Esophagus muscularis mucosa (tissue), 4 donors: ENCODE data around the gene PLEKHM1. TPM values are rescaled to one million over a fixed set of nuclear protein-coding genes. Genes with fewer than 3 reads are reported as not detected.

ENCODE experiments used
- DNase-seq: peaks from one replicate; pipeline ENCODE4 v3.0.0-alpha.2; 2017; ENCODE audit errors: extremely low spot score
- H3K27ac ChIP-seq, 4 donors: fragments of 200-600 bp; sonication (generic); replicated peaks in 1 of 4; 1 replicate in 3 of 4; 2 replicates in 1 of 4; pipeline ENCODE4 v1.5.1; 2016 to 2019; ENCODE audit warnings: mild to moderate bottlenecking in 1 of 4
- H3K27me3 ChIP-seq, 4 donors: fragments of 200-600 bp; sonication (generic); one replicate each; pipeline versions ENCODE4 v1.5.1 to v1.6.0; 2016 to 2019
- H3K36me3 ChIP-seq, 4 donors: fragments of 200-600 bp; sonication (generic); one replicate each; pipeline ENCODE4 v1.5.1; 2016 to 2019
- H3K4me1 ChIP-seq, 4 donors: fragments of 200-600 bp; sonication (generic); one replicate each; pipeline ENCODE4 v1.5.1; 2016 to 2019
- H3K4me3 ChIP-seq, 4 donors: fragments of 200-600 bp; sonication (generic); 1 replicate in 2 of 4; 2 replicates in 2 of 4; pipeline ENCODE4 v1.5.1; 2016 to 2019; ENCODE audit warnings: mild to moderate bottlenecking in 4 of 4, moderate library complexity in 1 of 4
- H3K9me3 ChIP-seq, 4 donors: fragments of 200-600 bp; sonication (generic); 1 replicate in 3 of 4; 2 replicates in 1 of 4; pipeline ENCODE4 v1.5.1; 2016 to 2019
- EP300 ChIP-seq: sonication (generic); formaldehyde crosslinking; IDR thresholded peaks from one replicate; pipeline ENCODE4 v1.6.1; 2017; ENCODE audit warnings: antibody characterized with exemption
- POLR2A ChIP-seq: fragments of 450-650 bp; IDR thresholded peaks from one replicate; pipeline ENCODE4 v1.6.1; 2017; ENCODE audit warnings: antibody characterized with exemption, moderate library complexity, mild to moderate bottlenecking, low read depth
- POLR2AphosphoS5 ChIP-seq, 2 donors: sonication (generic); formaldehyde crosslinking; IDR thresholded peaks; one replicate each; pipeline ENCODE4 v1.6.1; 2017; ENCODE audit warnings: antibody characterized with exemption in 2 of 2
- WGBS: methylation state at CpG from one replicate; pipeline ENCODE4 v1.1.5; 2018; 5-methylcytosine and 5-hydroxymethylcytosine counted together
- intact Hi-C: fragments of 100-400 bp; cut with DNase I; formaldehyde crosslinking; loops from one replicate; pipeline ENCODE4 v1.15.1; 2023
- total RNA-seq, 4 donors: library from RNA; depleted of rRNA; stranded (reverse); fragments of >200 nt; gene quantifications; one replicate each; pipeline versions ENCODE4 v1.1.0 to v1.2.1, GENCODE V29; 2016
- TF ChIP-seq, protein P1 (sequence below), 3 experiments: fragments of 200-600 bp in 2 of 3; fragments of 450-650 bp in 1 of 3; sonication (generic) in 2 of 3; IDR thresholded peaks; one replicate each; pipeline ENCODE4 v1.5.1; 2017 to 2019; ENCODE audit warnings: antibody characterized with exemption in 3 of 3, mild to moderate bottlenecking in 2 of 3, moderate library complexity in 1 of 3

PLEKHM1 gene
- total RNA-seq, 4 donors from 2014 or later, result 28.5 to 38.0 (median 36.0) TPM

GRCh38 chr17:45397796-45398195 lies 92.7 kb downstream of the PLEKHM1 start:
- H3K9me3 ChIP-seq, result no peaks in the 10 kb centered on the region
- H3K4me1 ChIP-seq, result peaks cover 6 to 17% (median 14%) of the 10 kb centered on the region in 4 donors
- H3K36me3 ChIP-seq, result peaks cover 0 to 81% (median 34%) of the 10 kb centered on the region in 4 donors
- H3K27ac ChIP-seq, result no peak overlapping the region
- H3K4me3 ChIP-seq, result no peak overlapping the region
- no peak for TF ChIP-seq POLR2AphosphoS5 (IDR thresholded peaks at IDR 0.05)
- no peak for TF ChIP-seq EP300
- no peak for TF ChIP-seq POLR2A
- TF ChIP-seq, protein P1, sequence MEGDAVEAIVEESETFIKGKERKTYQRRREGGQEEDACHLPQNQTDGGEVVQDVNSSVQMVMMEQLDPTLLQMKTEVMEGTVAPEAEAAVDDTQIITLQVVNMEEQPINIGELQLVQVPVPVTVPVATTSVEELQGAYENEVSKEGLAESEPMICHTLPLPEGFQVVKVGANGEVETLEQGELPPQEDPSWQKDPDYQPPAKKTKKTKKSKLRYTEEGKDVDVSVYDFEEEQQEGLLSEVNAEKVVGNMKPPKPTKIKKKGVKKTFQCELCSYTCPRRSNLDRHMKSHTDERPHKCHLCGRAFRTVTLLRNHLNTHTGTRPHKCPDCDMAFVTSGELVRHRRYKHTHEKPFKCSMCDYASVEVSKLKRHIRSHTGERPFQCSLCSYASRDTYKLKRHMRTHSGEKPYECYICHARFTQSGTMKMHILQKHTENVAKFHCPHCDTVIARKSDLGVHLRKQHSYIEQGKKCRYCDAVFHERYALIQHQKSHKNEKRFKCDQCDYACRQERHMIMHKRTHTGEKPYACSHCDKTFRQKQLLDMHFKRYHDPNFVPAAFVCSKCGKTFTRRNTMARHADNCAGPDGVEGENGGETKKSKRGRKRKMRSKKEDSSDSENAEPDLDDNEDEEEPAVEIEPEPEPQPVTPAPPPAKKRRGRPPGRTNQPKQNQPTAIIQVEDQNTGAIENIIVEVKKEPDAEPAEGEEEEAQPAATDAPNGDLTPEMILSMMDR (IDR thresholded peaks at IDR 0.05), result no peak
- intact Hi-C loops, result no loop called here
- 86% methylated on average over 4 of the region's 5 CpGs for WGBS
- peaks cover 0 to 5% (median 0%) of the 10 kb centered on the region in 4 donors for H3K27me3 ChIP-seq
- no peak for DNase-seq

GRCh38 chr17:45396496-45397205 lies 93.9 kb downstream of the PLEKHM1 start:
- no peak for DNase-seq
- Histone ChIP-seq H3K27ac (no peak overlapping the region), H3K4me1 (peaks cover 6 to 17% (median 14%) of the 10 kb centered on the region in 4 donors), H3K9me3 (no peaks in the 10 kb centered on the region), H3K27me3 (peaks cover 0 to 5% (median 0%) of the 10 kb centered on the region in 4 donors), H3K36me3 (peaks cover 0 to 70% (median 25%) of the 10 kb centered on the region in 4 donors), H3K4me3 (no peak overlapping the region)
- intact Hi-C loops, result no loop called here
- WGBS, result 94% methylated on average over 19 of the region's 50 CpGs
- TF ChIP-seq POLR2AphosphoS5 (IDR thresholded peaks at IDR 0.05) (no peak), POLR2A (no peak), EP300 (no peak)
- TF ChIP-seq, protein P1 (IDR thresholded peaks at IDR 0.05), result no peak

DNA sequence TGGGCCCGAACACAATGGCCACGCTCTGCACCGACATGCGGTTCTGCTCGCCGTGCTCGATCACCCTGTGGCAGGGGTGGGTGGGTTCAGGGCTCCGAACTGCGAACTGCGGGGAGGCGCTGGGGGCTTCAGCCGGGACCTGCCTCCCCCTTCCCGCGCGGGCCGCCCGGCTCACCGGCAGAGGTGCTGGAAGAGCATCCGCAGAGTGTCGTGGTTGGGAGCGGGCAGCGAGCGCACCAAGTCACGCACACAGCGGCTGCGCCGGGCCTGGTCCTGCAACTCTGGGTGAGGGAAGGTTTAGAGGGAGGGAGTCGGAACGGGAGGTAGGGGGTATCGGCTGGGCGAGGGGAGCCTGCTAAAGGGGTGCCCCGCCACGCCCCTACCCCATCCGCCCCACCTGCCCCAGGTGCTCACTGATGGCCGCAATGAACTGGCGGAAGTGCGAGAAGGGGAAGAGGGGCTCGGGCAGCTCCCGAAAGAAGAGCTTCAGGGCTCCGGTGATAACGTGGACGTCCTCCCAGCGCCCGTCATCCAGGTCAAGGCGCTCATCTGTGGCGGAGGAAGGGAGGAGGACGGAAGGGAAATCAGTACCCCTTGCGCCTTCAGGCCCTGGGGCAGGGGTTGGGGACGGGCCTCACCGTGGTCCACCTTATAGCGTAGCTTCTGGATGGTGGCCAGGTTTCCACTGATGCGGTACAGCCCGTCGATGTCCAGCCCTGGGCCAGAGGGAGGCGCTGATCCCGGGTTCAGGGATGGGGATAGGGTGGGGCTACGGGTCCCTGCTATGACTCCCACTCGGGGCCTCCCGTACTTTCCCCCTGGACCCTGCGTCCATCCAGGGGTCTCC lies 94.7 kb downstream of the PLEKHM1 start:
- intact Hi-C loops, result no loop called here
- peaks cover 6 to 17% (median 14%) of the 10 kb centered on the region in 4 donors for H3K4me1 ChIP-seq
- H3K4me3 ChIP-seq, result peak overlapping the region; percentile 44 to 53 (median 46)
- peaks cover 0 to 5% (median 0%) of the 10 kb centered on the region in 4 donors for H3K27me3 ChIP-seq
- TF ChIP-seq, protein P1 (IDR thresholded peaks at IDR 0.05), result no peak
- no peak for TF ChIP-seq POLR2A
- no peak for TF ChIP-seq EP300
- no peak for TF ChIP-seq POLR2AphosphoS5 (IDR thresholded peaks at IDR 0.05)
- peaks cover 0 to 63% (median 23%) of the 10 kb centered on the region in 4 donors for H3K36me3 ChIP-seq
- no peaks in the 10 kb centered on the region for H3K9me3 ChIP-seq
- no peak for DNase-seq
- 74% methylated on average over 37 of the region's 60 CpGs for WGBS
- no peak overlapping the region for H3K27ac ChIP-seq

GRCh38 chr17:45394913-45395568 lies 95.5 kb downstream of the PLEKHM1 start:
- Histone ChIP-seq H3K9me3 (no peaks in the 10 kb centered on the region), H3K27me3 (peaks cover 0 to 5% (median 2%) of the 10 kb centered on the region in 4 donors), H3K27ac (no peak overlapping the region), H3K36me3 (peaks cover 0 to 56% (median 21%) of the 10 kb centered on the region in 4 donors), H3K4me3 (peak overlapping the region; percentile 44 to 53 (median 46)), H3K4me1 (peaks cover 6 to 17% (median 14%) of the 10 kb centered on the region in 4 donors)
- TF ChIP-seq, protein P1 (IDR thresholded peaks at IDR 0.05), result peak; percentile 66 to 75 (median 69)
- TF ChIP-seq POLR2AphosphoS5 (IDR thresholded peaks at IDR 0.05) (peak in 1 of 2 donors; percentile 24), POLR2A (no peak), EP300 (no peak)
- 12% methylated on average over 13 of the region's 30 CpGs for WGBS
- DNase-seq, result no peak
- intact Hi-C loops, result no loop called here
